HG03025 (cell line): ENCODE results near the gene CNTNAP5.

Experiments
- ATAC-seq: cut with Tn5 transposase; IDR thresholded peaks from one replicate; pipeline ENCODE4 v1.9.1; 2021; ENCODE audit warnings: mild to moderate bottlenecking, moderate library complexity; ENCODE audit not compliant: unreplicated experiment, low FRiP score

Gene CNTNAP5

GRCh38 chr2:124147552-124147951 is 122.5 kb downstream of the CNTNAP5 start:
- no peak for ATAC-seq

GRCh38 chr2:124149571-124149970 is 124.5 kb downstream of the CNTNAP5 start:
- ATAC-seq: no peak

GRCh38 chr2:124151691-124152090 is 126.6 kb downstream of the CNTNAP5 start:
- ATAC-seq: no peak

GRCh38 chr2:124153713-124154112 is 128.6 kb downstream of the CNTNAP5 start:
- ATAC-seq: no peak

- no peak for ATAC-seq
These were observed 134.1 kb downstream of the CNTNAP5 start for GRCh38 chr2:124159166-124159565.

GRCh38 chr2:124161542-124161941 is 136.5 kb downstream of the CNTNAP5 start:
- no peak for ATAC-seq

- no peak for ATAC-seq
These were observed 137.2 kb downstream of the CNTNAP5 start for GRCh38 chr2:124162256-124162655.

GRCh38 chr2:124163840-124164239 is 138.8 kb downstream of the CNTNAP5 start:
- ATAC-seq: no peak

GRCh38 chr2:124165698-124166097 is 140.6 kb downstream of the CNTNAP5 start:
- no peak for ATAC-seq

GRCh38 chr2:124171472-124172063 is 146.5 kb downstream of the CNTNAP5 start:
- ATAC-seq: no peak

GRCh38 chr2:124178719-124179118 is 153.6 kb downstream of the CNTNAP5 start:
- no peak for ATAC-seq

- no peak for ATAC-seq
These were observed 155.5 kb downstream of the CNTNAP5 start for GRCh38 chr2:124180635-124181034.

GRCh38 chr2:124186801-124187200 is 161.7 kb downstream of the CNTNAP5 start:
- no peak for ATAC-seq

- no peak for ATAC-seq
These were observed 162.9 kb downstream of the CNTNAP5 start for GRCh38 chr2:124187948-124188347.

GRCh38 chr2:124193706-124194105 is 168.6 kb downstream of the CNTNAP5 start:
- ATAC-seq: no peak

- ATAC-seq: no peak
These were observed 176.6 kb downstream of the CNTNAP5 start for GRCh38 chr2:124201713-124202112.

GRCh38 chr2:124209441-124209840 is 184.4 kb downstream of the CNTNAP5 start:
- no peak for ATAC-seq

- ATAC-seq: no peak
These were observed 186.4 kb downstream of the CNTNAP5 start for GRCh38 chr2:124211461-124211860.

- ATAC-seq: no peak
These were observed 189.0 kb downstream of the CNTNAP5 start for GRCh38 chr2:124213977-124214587.

GRCh38 chr2:124246170-124246569 is 221.1 kb downstream of the CNTNAP5 start:
- ATAC-seq: no peak

GRCh38 chr2:124248386-124248785 is 223.3 kb downstream of the CNTNAP5 start:
- no peak for ATAC-seq

- no peak for ATAC-seq
These were observed 225.3 kb downstream of the CNTNAP5 start for GRCh38 chr2:124250433-124250832.
